A673 (cell line): ENCODE data around the gene PROSER3.

Experiments used
- CTCF ChIP-seq: fragments of 300-800, 200-600 bp; sonication (generic); conservative IDR thresholded peaks from 2 replicates; pipeline ENCODE4 v1.5.1; 2017; ENCODE audit warnings: low read depth, mild to moderate bottlenecking, antibody characterized with exemption, low read length, moderate library complexity, mixed read lengths
- EZH2 ChIP-seq: fragments of 200-600 bp; sonication (generic); IDR thresholded peaks from 2 replicates; pipeline ENCODE4 v1.6.1; 2017; ENCODE audit warnings: borderline replicate concordance, low read depth, mild to moderate bottlenecking, mixed read lengths, antibody characterized with exemption, low read length; ENCODE audit not compliant: poor library complexity, severe bottlenecking

GRCh38 chr19:35715981-35716800, 41.8 kb upstream of the PROSER3 start:
- TF ChIP-seq CTCF (no peak), EZH2 (no peak)
